PC-9 (cell line): Measurements from ENCODE around the gene SAT1.

Source experiments
- CTCF ChIP-seq: fragments of 200-600 bp; sonication (generic); conservative IDR thresholded peaks from 2 replicates; pipeline ENCODE4 v1.6.1; 2017; ENCODE audit warnings: mixed run types, antibody characterized with exemption, mild to moderate bottlenecking, moderate library complexity
- EZH2 ChIP-seq: fragments of 200-600 bp; sonication (generic); IDR thresholded peaks from 2 replicates; pipeline ENCODE4 v1.8.0; 2017; ENCODE audit warnings: antibody characterized with exemption, low read depth

- TF ChIP-seq CTCF, result no peak; the same call in 1 of the 2 replicates
- no peak for TF ChIP-seq EZH2
Measured at GRCh38 chrX:23784470-23785331, 1.7 kb downstream of the SAT1 start.
